Measurements from ENCODE around the gene BBS5.

Gene BBS5

GRCh38 chr2:169509955-169510354, 30.7 kb downstream of the BBS5 start:
- no peak overlapping the region for H3K4me2 ChIP-seq
- no peak overlapping the region for H3K4me3 ChIP-seq (IDR thresholded peaks at IDR 0.05; ENCODE audit: insufficient read depth, low read depth, low read length)
- TF ChIP-seq CTCF (conservative IDR thresholded peaks at IDR 0.05; ENCODE audit: low read depth, low read length), result no peak
- no peaks in the 10 kb centered on the region for H3K27me3 ChIP-seq (ENCODE audit: insufficient read depth, low read depth)
- no peaks in the 10 kb centered on the region for H3K4me1 ChIP-seq (ENCODE audit: low read depth, poor library complexity, severe bottlenecking)
- no peak overlapping the region for H3K9ac ChIP-seq
- no peaks in the 10 kb centered on the region for H3K36me3 ChIP-seq (ENCODE audit: insufficient read depth)
- H2AFZ ChIP-seq (ENCODE audit: low read depth), result no peak overlapping the region
- H3K27ac ChIP-seq, result no peak overlapping the region
- no peaks in the 10 kb centered on the region for H3K79me2 ChIP-seq (ENCODE audit: insufficient read depth, low read depth)
- no peaks in the 10 kb centered on the region for H4K20me1 ChIP-seq (ENCODE audit: insufficient read depth)

- Histone ChIP-seq H3K79me2 (ENCODE audit: insufficient read depth, low read depth) (no peaks in the 10 kb centered on the region), H3K4me3 (IDR thresholded peaks at IDR 0.05; ENCODE audit: insufficient read depth, low read depth, low read length) (no peak overlapping the region), H3K27me3 (ENCODE audit: insufficient read depth, low read depth) (no peaks in the 10 kb centered on the region), H2AFZ (ENCODE audit: low read depth) (no peak overlapping the region), H3K36me3 (ENCODE audit: insufficient read depth) (no peaks in the 10 kb centered on the region), H4K20me1 (ENCODE audit: insufficient read depth) (no peaks in the 10 kb centered on the region), H3K4me2 (no peak overlapping the region), H3K9ac (no peak overlapping the region), H3K27ac (no peak overlapping the region), H3K4me1 (ENCODE audit: low read depth, poor library complexity, severe bottlenecking) (no peaks in the 10 kb centered on the region)
- no peak for TF ChIP-seq CTCF (conservative IDR thresholded peaks at IDR 0.05; ENCODE audit: low read depth, low read length)
Observed at GRCh38 chr2:169510496-169510895, 31.2 kb downstream of the BBS5 start.

- Histone ChIP-seq H3K4me1 (ENCODE audit: low read depth, poor library complexity, severe bottlenecking) (no peaks in the 10 kb centered on the region), H2AFZ (ENCODE audit: low read depth) (no peak overlapping the region), H3K4me3 (IDR thresholded peaks at IDR 0.05; ENCODE audit: insufficient read depth, low read depth, low read length) (no peak overlapping the region), H3K27me3 (ENCODE audit: insufficient read depth, low read depth) (no peaks in the 10 kb centered on the region), H3K9ac (no peak overlapping the region), H4K20me1 (ENCODE audit: insufficient read depth) (no peaks in the 10 kb centered on the region), H3K36me3 (ENCODE audit: insufficient read depth) (no peaks in the 10 kb centered on the region), H3K4me2 (no peak overlapping the region), H3K79me2 (ENCODE audit: insufficient read depth, low read depth) (no peaks in the 10 kb centered on the region), H3K27ac (no peak overlapping the region)
- TF ChIP-seq CTCF (conservative IDR thresholded peaks at IDR 0.05; ENCODE audit: low read depth, low read length), result no peak
Observed at GRCh38 chr2:169511818-169512217, 32.5 kb downstream of the BBS5 start.

GRCh38 chr2:169512525-169512924, 33.2 kb downstream of the BBS5 start:
- Histone ChIP-seq H3K4me1 (ENCODE audit: low read depth, poor library complexity, severe bottlenecking) (no peaks in the 10 kb centered on the region), H2AFZ (ENCODE audit: low read depth) (no peak overlapping the region), H3K27ac (no peak overlapping the region), H3K4me3 (IDR thresholded peaks at IDR 0.05; ENCODE audit: insufficient read depth, low read depth, low read length) (no peak overlapping the region), H3K36me3 (ENCODE audit: insufficient read depth) (no peaks in the 10 kb centered on the region), H3K4me2 (no peak overlapping the region), H3K79me2 (ENCODE audit: insufficient read depth, low read depth) (no peaks in the 10 kb centered on the region), H3K9ac (no peak overlapping the region), H3K27me3 (ENCODE audit: insufficient read depth, low read depth) (no peaks in the 10 kb centered on the region), H4K20me1 (ENCODE audit: insufficient read depth) (no peaks in the 10 kb centered on the region)
- TF ChIP-seq CTCF (conservative IDR thresholded peaks at IDR 0.05; ENCODE audit: low read depth, low read length), result no peak

- Histone ChIP-seq H4K20me1 (ENCODE audit: insufficient read depth) (no peaks in the 10 kb centered on the region), H3K36me3 (ENCODE audit: insufficient read depth) (no peaks in the 10 kb centered on the region), H3K4me1 (ENCODE audit: low read depth, poor library complexity, severe bottlenecking) (no peaks in the 10 kb centered on the region), H3K79me2 (ENCODE audit: insufficient read depth, low read depth) (no peaks in the 10 kb centered on the region), H3K4me2 (no peak overlapping the region), H3K4me3 (IDR thresholded peaks at IDR 0.05; ENCODE audit: insufficient read depth, low read depth, low read length) (no peak overlapping the region), H2AFZ (ENCODE audit: low read depth) (no peak overlapping the region), H3K27ac (no peak overlapping the region), H3K9ac (no peak overlapping the region), H3K27me3 (ENCODE audit: insufficient read depth, low read depth) (no peaks in the 10 kb centered on the region)
- TF ChIP-seq CTCF (conservative IDR thresholded peaks at IDR 0.05; ENCODE audit: low read depth, low read length), result no peak
Observed at GRCh38 chr2:169513094-169513493, 33.8 kb downstream of the BBS5 start.

Measured in KMS-11 (cell line).